Upper lobe of left lung (tissue), 6 donors: ENCODE measurements around the gene KLHL12. TPM values are rescaled to one million over a fixed set of nuclear protein-coding genes. Genes with fewer than 3 reads are reported as not detected.
A peak's percentile ranks its signal among the peaks of the same experiment; 100 is the strongest.

Experiments
- ATAC-seq, 2 donors: fragments of 200-7000 bp; cut with Tn5 transposase; one replicate each; pipeline ENCODE4 v1.9.1; 2022; ENCODE audit warnings: mild to moderate bottlenecking in 2 of 2, moderate library complexity in 2 of 2; ENCODE audit not compliant: low FRiP score in 2 of 2
- DNase-seq, 2 donors: peaks; one replicate each; pipeline ENCODE4 v3.0.0-alpha.2; 2019 to 2020
- H3K27ac ChIP-seq, 4 donors: fragments of 200-600 bp; sonication (generic); one replicate each; pipeline ENCODE4 v1.5.1; 2016 to 2019
- H3K27me3 ChIP-seq, 4 donors: fragments of 200-600 bp; sonication (generic); one replicate each; pipeline ENCODE4 v1.5.1; 2017 to 2019
- H3K36me3 ChIP-seq, 4 donors: fragments of 200-600 bp; sonication (generic); one replicate each; pipeline ENCODE4 v1.5.1; 2016 to 2019
- H3K4me1 ChIP-seq, 4 donors: fragments of 200-600 bp; sonication (generic); one replicate each; pipeline ENCODE4 v1.5.1; 2018 to 2019
- H3K4me3 ChIP-seq, 4 donors: fragments of 200-600 bp; sonication (generic); one replicate each; pipeline ENCODE4 v1.5.1; 2017 to 2019; ENCODE audit warnings: mild to moderate bottlenecking in 2 of 4, moderate library complexity in 1 of 4
- H3K9me3 ChIP-seq, 4 donors: fragments of 200-600 bp; sonication (generic); one replicate each; pipeline ENCODE4 v1.5.1; 2018 to 2019
- EP300 ChIP-seq, 4 donors: sonication (generic); formaldehyde crosslinking; IDR thresholded peaks; one replicate each; pipeline ENCODE4 v1.5.1; 2017; ENCODE audit warnings: antibody characterized with exemption in 4 of 4, control low read depth in 2 of 4
- POLR2A ChIP-seq, 4 donors: fragments of 450-650 bp; IDR thresholded peaks; one replicate each; pipeline ENCODE4 v1.5.1; 2016 to 2017; ENCODE audit warnings: antibody characterized with exemption in 4 of 4, mild to moderate bottlenecking in 2 of 4
- POLR2AphosphoS5 ChIP-seq, 2 donors: sonication (generic); formaldehyde crosslinking; IDR thresholded peaks; one replicate each; pipeline ENCODE4 v1.5.1; 2017; ENCODE audit warnings: antibody characterized with exemption in 2 of 2
- WGBS, 2 donors: methylation state at CpG; one replicate each; pipeline ENCODE4 v1.1.5; 2017 to 2018; 5-methylcytosine and 5-hydroxymethylcytosine counted together
- total RNA-seq, 6 donors: library from RNA; depleted of rRNA in 4 of 6; stranded (reverse); fragments of >200 nt in 4 of 6; gene quantifications; one replicate each; pipeline versions ENCODE4 v1.1.0 to v1.2.1, GENCODE V29; 2016 to 2021
- TF ChIP-seq, protein P1 (sequence below), 6 experiments: fragments of 450-650 bp in 4 of 6; fragments of 200-600 bp in 2 of 6; sonication (generic) in 2 of 6; IDR thresholded peaks; one replicate each; pipeline ENCODE4 v1.5.1; 2016 to 2019; ENCODE audit warnings: antibody characterized with exemption in 6 of 6
- donor health status: DM: no; HTN: no; CAD: no; lungs with moderate emphysema.
- donor health status: DM: no; HTN: yes; CAD: no; lungs with severe emphysema.

Gene KLHL12
- total RNA-seq, 6 donors from 2014 or later: 12.0 to 25.1 (median 19.9) TPM

DNA sequence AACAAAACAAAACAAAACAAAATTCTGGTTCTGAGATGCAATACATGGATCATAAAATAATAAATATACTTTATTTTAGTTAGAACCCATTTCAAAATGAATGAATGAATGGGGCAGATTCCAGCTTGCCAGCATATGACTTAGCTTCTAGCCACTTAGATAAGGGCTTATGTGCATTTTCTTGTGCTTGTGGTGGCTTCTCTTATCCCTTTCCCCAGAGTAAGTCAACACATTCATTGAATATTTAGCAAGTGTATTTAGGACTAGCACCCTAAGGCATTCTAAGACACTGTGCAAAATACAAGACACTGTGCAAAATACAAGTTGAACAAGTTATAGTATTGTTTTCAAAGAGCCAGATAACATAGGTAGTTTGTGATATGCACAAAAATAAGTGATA, 26.4 kb upstream of the KLHL12 start:
- Histone ChIP-seq H3K4me3 (no peak overlapping the region), H3K4me1 (peaks cover 54 to 65% (median 62%) of the 10 kb centered on the region in 4 donors), H3K36me3 (peaks cover 7 to 28% (median 23%) of the 10 kb centered on the region in 4 donors), H3K27ac (peak overlapping the region; percentile 73 to 85 (median 80)), H3K27me3 (no peaks in the 10 kb centered on the region), H3K9me3 (no peaks in the 10 kb centered on the region)
- no peak for ATAC-seq
- DNase-seq: no peak
- no peak for TF ChIP-seq POLR2AphosphoS5 (IDR thresholded peaks at IDR 0.05)
- TF ChIP-seq EP300 (IDR thresholded peaks at IDR 0.05): no peak
- TF ChIP-seq, protein P1, sequence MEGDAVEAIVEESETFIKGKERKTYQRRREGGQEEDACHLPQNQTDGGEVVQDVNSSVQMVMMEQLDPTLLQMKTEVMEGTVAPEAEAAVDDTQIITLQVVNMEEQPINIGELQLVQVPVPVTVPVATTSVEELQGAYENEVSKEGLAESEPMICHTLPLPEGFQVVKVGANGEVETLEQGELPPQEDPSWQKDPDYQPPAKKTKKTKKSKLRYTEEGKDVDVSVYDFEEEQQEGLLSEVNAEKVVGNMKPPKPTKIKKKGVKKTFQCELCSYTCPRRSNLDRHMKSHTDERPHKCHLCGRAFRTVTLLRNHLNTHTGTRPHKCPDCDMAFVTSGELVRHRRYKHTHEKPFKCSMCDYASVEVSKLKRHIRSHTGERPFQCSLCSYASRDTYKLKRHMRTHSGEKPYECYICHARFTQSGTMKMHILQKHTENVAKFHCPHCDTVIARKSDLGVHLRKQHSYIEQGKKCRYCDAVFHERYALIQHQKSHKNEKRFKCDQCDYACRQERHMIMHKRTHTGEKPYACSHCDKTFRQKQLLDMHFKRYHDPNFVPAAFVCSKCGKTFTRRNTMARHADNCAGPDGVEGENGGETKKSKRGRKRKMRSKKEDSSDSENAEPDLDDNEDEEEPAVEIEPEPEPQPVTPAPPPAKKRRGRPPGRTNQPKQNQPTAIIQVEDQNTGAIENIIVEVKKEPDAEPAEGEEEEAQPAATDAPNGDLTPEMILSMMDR (IDR thresholded peaks at IDR 0.05): no peak
- TF ChIP-seq POLR2A (IDR thresholded peaks at IDR 0.05): no peak

DNA sequence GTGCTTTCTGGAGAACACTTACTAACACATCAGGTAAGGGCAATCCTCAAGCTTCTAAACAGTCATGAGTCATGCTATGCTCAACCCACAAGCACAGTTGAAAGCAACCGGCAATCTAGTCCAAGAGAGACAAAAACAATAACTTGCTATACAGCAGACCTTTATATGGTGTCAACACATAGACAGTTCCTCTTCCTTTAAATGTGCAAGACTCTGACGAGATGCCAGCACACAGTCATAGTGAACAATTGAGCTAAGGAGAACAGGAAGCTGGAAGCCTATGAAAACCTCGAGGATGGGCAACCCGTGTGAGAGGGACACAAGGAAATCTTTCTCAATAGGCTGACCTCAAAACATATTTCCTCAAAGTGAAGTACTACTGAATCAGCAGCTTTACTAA, 25.8 kb upstream of the KLHL12 start:
- Histone ChIP-seq H3K27me3 (no peaks in the 10 kb centered on the region), H3K27ac (peak overlapping the region; percentile 79 to 85 (median 82)), H3K4me1 (peaks cover 54 to 65% (median 61%) of the 10 kb centered on the region in 4 donors), H3K36me3 (peaks cover 13 to 34% (median 28%) of the 10 kb centered on the region in 4 donors), H3K4me3 (no peak overlapping the region), H3K9me3 (no peaks in the 10 kb centered on the region)
- DNase-seq: peak in 1 of 2 donors; percentile 79
- WGBS, 2 donors: 6 to 15% methylated on average over 4 of the region's 4 CpGs
- ATAC-seq: peak; percentile 76 to 85
- TF ChIP-seq, protein P1 (IDR thresholded peaks at IDR 0.05): no peak
- TF ChIP-seq EP300 (IDR thresholded peaks at IDR 0.05) (peak in 1 of 4 donors; percentile 43), POLR2AphosphoS5 (IDR thresholded peaks at IDR 0.05) (peak; percentile 46 to 79), POLR2A (IDR thresholded peaks at IDR 0.05) (peak in 1 of 4 donors; percentile 54)

DNA sequence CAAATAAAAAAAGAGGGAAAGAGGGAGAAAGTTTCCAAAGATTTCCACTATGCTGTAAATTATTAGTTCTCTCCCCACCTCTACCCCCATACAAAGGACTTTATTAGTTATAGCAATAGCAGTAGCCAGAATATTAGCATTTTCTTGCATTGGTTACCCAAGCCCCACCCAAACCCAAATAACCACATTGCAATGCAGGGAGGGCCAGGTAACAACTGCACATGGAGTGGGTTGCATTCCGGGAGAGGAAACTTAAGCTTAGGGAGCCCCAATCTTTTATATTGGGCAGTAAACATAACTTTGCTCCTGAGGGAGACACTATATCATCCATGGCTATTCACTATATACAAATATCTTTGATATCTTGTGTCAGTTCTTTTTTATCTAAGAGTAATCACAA, 25.1 kb upstream of the KLHL12 start:
- WGBS, 2 donors: 58% methylated on average over 1 of the region's 1 CpG
- Histone ChIP-seq H3K9me3 (no peaks in the 10 kb centered on the region), H3K36me3 (peaks cover 15 to 41% (median 34%) of the 10 kb centered on the region in 4 donors), H3K27ac (peak overlapping the region; percentile 79 to 85 (median 82)), H3K4me3 (no peak overlapping the region), H3K27me3 (no peaks in the 10 kb centered on the region), H3K4me1 (peaks cover 53 to 60% (median 56%) of the 10 kb centered on the region in 4 donors)
- ATAC-seq: no peak
- no peak for TF ChIP-seq POLR2A (IDR thresholded peaks at IDR 0.05)
- TF ChIP-seq EP300 (IDR thresholded peaks at IDR 0.05): no peak
- TF ChIP-seq POLR2AphosphoS5 (IDR thresholded peaks at IDR 0.05): no peak
- no peak for DNase-seq

DNA sequence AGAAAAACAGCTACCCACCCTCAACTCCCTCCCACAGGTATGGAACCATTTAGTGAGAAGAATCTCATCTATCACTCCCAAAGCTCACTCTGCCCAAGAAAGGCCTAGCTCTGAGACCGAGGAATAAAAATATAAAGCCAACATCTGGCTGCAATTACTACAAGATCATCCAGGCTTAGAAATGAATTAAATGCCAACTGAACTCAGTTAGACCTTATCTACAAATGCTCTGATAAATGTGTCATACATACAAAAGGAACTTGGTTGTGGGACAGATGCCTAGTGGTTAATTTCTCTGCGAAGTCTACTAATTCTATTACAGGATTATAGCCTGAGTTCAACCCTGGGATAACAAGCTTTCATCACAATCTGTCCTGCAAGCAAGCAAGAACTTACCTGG, 24.4 kb upstream of the KLHL12 start:
- TF ChIP-seq, protein P1 (IDR thresholded peaks at IDR 0.05): no peak
- no peak for TF ChIP-seq EP300 (IDR thresholded peaks at IDR 0.05)
- no peak for TF ChIP-seq POLR2A (IDR thresholded peaks at IDR 0.05)
- TF ChIP-seq POLR2AphosphoS5 (IDR thresholded peaks at IDR 0.05): no peak
- no peak overlapping the region for H3K4me3 ChIP-seq
- peaks cover 17 to 48% (median 40%) of the 10 kb centered on the region in 4 donors for H3K36me3 ChIP-seq
- 87 to 96% methylated on average over 2 of the region's 2 CpGs for WGBS, 2 donors
- no peak for DNase-seq
- peak overlapping the region; percentile 79 to 85 (median 82) for H3K27ac ChIP-seq
- peaks cover 46 to 53% (median 50%) of the 10 kb centered on the region in 4 donors for H3K4me1 ChIP-seq
- H3K27me3 ChIP-seq: no peaks in the 10 kb centered on the region
- no peak for ATAC-seq
- H3K9me3 ChIP-seq: no peaks in the 10 kb centered on the region

DNA sequence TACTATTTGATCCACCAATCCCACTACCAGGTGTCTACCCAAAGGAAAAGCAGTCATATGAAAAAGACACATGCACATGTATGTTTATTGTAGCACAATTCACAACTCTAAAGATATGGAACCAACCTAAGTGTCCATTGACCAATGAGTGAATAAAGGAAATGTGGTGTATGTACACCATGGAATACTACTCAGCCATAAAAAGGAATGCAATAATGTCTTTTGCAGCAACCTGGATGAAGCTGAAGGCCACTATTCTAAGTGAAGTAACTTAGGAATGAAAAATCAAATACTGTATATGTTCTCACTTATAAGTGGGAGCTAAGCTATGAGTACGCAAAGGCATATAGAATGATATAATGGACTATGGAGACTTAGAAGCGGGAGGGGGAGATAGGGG, 18.4 kb upstream of the KLHL12 start:
- no peak for ATAC-seq
- no peak for TF ChIP-seq POLR2AphosphoS5 (IDR thresholded peaks at IDR 0.05)
- TF ChIP-seq EP300 (IDR thresholded peaks at IDR 0.05): no peak
- TF ChIP-seq, protein P1 (IDR thresholded peaks at IDR 0.05): no peak
- TF ChIP-seq POLR2A (IDR thresholded peaks at IDR 0.05): no peak
- 94 to 95% methylated on average over 2 of the region's 2 CpGs for WGBS, 2 donors

More for the DNA sequence above, 18.4 kb upstream of the KLHL12 start:
- no peak overlapping the region for H3K4me3 ChIP-seq
- DNase-seq: no peak
- no peaks in the 10 kb centered on the region for H3K27me3 ChIP-seq
- H3K27ac ChIP-seq: no peak overlapping the region
- no peaks in the 10 kb centered on the region for H3K4me1 ChIP-seq
- H3K36me3 ChIP-seq: peaks cover 53 to 100% (median 94%) of the 10 kb centered on the region in 4 donors
- H3K9me3 ChIP-seq: no peaks in the 10 kb centered on the region
